NCI-H2227 (cell line): ENCODE data around the gene TBXAS1.

Source experiments
- DNase-seq: peaks from one replicate; lab custom pipeline; 2025; ENCODE audit not compliant: unreplicated experiment; lab: John Stamatoyannopoulos, UW

TBXAS1 gene

GRCh38 chr7:140061607-140061930, 232.5 kb downstream of the TBXAS1 start:
- no peak for DNase-seq

- peak; percentile 62 for DNase-seq
These were observed 233.1 kb downstream of the TBXAS1 start for GRCh38 chr7:140062118-140062527.

- DNase-seq: peak; percentile 87
These were observed 233.7 kb downstream of the TBXAS1 start, which contains the start of gene PARP12 for GRCh38 chr7:140062528-140063299. TSS of gene PARP12 (minus strand) at chr7:140062951. CDS start at chr7:140062847, 104 bp downstream.

- DNase-seq: no peak
These were observed 238.0 kb downstream of the TBXAS1 start for GRCh38 chr7:140067052-140067451.

GRCh38 chr7:140068033-140068432, 239.0 kb downstream of the TBXAS1 start:
- DNase-seq: no peak

GRCh38 chr7:140069298-140069949, 240.4 kb downstream of the TBXAS1 start:
- DNase-seq: no peak
